GM19438 (cell line): ENCODE data around the gene CDT1.
"Not testable (repeated sequence)": the region's sequence is repeated elsewhere in the genome, so short reads cannot be mapped to it uniquely, and the experiment has no call there.

Experiments used
- ATAC-seq: cut with Tn5 transposase; IDR thresholded peaks from one replicate; pipeline ENCODE4 v1.9.1; 2021; ENCODE audit warnings: low read depth; ENCODE audit not compliant: unreplicated experiment

Gene CDT1

DNA sequence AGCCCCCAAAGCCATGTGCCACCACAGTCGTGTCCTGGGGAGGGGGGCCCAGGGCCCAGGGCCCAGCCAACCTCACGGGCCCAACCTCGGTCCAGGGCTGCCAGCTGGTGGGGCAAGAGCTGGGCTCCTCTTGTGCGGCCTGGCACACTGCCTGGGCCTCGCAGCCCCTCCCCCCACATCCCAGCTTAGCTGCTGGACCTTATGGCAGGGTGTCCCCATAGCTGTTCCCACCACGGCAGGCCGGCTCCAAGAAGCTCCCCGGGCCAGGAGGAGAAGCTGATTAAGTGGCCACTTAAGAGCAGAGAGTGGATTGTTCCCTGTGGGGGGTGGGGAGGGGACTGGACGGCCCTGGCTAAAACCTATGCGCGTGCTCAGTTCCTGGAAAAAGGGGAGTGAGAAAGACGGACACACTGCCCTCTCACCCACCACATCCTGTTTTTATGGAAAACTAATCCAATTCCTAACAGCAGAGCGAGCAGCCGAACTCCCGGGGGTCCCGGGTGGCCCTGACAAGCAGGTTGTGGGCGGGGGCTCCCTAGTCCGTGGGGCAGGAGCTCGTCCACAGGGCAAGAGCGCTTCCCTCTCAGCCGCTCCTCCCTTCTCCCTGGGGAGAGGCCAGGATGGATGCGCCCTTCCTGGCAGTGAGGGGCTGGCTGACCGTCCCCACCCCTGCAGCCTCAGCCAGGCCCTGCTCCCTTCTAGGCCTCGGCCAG lies 35.4 kb upstream of the CDT1 start:
- ATAC-seq: no peak

DNA sequence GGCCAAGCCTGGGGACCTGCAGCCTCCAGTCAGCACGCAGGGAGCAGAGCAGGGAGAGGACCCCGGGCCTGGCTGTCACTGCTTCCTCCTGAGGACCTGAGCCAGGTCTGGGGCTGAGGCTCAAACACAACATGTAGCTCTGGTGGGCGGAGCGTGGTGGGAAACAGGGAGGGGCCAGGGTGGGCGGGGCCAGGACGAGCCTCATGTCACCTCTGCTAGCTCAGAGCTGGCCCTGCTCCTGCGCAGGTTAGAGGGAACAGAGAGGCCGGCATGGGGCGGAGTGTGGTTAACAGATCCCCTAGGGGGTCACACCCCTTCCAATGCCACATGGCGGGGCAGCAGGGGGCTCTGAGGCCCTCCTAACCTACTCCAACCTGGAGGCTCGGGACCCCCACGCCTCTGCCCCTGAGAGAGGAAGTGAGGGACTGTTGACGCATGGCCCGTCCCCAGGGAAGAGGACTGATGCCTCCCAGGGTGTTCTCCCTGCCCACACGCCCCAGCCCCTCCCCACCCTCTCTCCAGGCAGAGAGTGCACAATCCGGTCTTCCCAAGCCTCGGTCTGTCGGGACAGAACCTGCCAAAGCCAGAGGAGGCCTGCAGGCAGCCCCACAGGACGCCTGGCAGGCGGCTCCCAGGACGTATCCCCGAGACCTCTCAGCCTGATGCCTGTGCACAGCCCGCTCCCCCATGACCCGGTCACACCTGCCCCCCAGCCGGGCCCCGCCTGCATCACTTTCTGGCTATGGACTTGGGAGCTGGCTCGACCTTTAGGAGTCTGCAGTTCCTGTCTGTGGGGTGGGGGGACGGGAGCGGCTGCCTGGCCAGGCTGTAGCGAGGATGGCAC lies 33.8 kb upstream of the CDT1 start:
- no peak for ATAC-seq

DNA sequence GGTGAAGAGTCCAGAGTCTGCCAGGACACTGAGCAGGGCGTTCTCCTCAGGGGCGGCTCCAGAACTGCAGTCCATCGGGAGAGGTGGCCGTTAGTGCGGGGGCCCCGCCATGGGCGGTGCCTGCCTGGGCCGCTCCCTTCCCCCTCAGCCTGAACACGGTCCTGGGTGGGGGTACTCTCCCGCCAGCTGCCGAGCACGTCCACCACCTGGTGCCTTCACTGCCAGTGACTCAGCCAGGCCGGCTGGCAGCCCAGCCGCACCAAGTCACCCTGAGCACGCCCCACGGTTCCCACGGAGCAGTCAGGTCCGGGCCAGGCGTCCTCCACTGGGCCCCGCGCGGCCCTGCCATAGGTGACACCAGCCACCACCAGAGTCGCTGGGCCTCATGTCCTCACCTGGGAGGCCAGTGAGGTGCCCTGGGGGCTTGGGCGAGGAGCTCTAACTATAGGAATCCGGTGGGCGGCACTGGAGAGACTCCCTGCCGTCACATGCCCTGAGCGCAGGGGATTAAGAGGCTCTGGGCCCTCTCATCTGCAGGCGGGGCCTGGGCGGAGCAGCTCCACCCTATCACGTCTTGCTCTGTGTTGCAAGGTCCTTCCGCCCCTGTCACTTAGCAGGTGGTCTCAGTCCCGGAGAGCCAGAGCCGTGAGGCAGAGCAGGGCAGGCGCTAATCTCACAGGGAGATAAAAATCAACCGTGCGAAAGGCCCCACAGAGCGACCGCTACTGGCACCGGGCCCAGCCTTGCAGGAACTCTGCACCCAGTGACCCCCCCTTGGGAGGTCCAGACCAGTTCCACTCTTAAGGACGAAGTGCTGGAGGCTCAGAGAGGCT lies 32.9 kb upstream of the CDT1 start:
- ATAC-seq: no peak

DNA sequence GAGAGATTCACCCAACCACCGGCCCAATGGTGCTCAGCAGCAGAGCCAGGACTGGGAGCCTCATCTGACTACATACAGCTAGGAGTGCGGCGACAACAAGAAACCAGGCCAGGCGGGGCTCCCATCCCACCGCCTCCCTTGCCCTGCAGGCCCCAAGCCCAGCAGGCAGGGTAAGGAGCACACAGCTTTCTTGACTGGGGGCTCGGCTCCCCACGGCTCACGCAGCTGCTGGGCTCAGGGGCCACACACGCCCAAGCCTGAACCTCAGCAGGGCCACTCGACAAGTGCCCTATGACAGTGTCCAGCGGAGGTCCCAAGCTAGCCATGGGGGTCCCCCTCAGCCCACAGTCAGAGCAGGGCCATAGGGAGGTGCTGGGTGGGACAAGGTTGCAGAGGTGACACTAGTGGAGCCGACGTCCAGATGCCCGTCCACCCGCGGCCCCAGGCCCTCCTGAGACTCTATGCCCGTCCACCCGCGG lies 32.3 kb upstream of the CDT1 start:
- ATAC-seq: no peak

DNA sequence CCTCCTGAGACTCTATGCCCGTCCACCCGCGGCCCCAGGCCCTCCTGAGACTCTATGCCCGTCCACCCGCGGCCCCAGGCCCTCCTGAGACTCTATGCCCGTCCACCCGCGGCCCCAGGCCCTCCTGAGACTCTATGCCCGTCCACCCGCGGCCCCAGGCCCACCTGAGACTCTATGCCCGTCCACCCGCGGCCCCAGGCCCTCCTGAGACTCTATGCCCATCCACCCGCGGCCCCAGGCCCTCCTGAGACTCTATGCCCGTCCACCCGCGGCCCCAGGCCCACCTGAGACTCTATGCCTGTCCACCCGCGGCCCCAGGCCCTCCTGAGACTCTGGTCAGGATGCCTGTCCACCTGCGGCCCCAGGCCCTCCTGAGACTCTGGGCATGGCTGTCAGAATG lies 31.8 kb upstream of the CDT1 start:
- not testable (repeated sequence) for ATAC-seq

DNA sequence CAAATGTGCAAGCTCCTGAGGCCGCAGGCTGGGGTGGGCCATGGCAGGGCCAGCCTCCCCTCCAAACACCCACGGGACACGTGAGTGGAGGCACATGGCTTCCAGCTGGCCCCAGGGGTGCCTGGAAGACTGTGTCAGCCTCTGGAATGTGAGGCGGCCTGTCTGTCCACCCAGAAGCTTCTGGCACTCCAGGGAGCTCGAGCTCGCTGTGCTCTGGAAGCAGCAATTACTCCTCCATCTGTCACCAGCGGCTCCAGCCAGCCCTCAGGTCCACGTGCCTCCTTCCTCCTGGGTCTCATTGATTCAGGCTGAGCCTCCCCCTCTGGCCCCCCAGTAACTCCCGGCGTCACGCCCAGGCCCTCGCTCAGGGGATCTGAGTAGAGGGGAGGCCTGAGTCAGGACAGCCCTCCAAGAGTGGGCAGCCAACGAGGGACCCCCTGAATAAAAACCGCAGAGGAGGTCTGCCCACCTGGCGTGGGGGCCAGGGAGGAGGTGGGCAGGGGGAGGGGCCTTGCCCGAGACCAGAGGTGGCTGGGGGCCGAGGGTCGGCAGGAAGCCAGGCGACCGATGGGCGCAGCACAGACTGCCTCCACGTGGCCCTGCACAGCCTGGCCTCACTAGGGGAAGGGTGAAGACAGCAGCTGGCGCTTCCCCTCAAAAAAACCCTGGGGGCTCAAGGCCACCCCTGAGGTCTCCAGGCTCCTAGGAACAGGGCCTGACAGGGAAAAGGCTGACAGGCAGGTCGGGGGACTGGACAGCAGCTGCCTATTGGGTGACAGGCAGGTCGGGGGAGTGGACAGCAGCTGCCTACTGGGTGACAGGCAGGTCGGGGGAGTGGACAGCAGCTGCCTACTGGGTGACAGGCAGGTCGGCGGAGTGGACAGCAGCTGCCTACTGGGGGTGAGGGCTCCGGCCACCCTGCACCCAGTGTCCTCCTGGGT lies 30.4 kb upstream of the CDT1 start:
- ATAC-seq: no peak

DNA sequence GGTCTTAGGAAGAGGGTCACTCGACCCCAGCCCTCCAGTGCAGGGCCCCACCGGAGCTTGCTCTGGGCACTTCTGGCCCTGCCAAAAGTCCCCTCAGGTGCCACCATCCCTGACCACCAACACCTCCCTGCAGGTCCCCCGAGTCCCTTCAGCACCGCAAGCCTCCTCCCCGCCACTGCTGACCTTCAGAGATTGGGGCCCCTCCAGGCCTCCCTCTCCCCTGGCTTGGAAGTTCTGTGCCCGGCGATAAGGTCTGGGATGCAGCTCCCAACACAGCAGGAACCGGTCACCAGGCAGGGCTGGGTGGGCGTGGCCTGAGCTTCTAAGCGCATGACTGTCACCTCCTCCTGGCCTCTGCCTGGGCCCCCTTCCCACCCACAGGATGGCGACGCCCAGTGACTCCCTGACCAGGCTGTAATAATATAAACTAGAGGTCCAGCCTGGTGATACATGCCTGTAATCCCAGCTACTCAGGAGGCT lies 29.7 kb upstream of the CDT1 start:
- ATAC-seq: no peak

DNA sequence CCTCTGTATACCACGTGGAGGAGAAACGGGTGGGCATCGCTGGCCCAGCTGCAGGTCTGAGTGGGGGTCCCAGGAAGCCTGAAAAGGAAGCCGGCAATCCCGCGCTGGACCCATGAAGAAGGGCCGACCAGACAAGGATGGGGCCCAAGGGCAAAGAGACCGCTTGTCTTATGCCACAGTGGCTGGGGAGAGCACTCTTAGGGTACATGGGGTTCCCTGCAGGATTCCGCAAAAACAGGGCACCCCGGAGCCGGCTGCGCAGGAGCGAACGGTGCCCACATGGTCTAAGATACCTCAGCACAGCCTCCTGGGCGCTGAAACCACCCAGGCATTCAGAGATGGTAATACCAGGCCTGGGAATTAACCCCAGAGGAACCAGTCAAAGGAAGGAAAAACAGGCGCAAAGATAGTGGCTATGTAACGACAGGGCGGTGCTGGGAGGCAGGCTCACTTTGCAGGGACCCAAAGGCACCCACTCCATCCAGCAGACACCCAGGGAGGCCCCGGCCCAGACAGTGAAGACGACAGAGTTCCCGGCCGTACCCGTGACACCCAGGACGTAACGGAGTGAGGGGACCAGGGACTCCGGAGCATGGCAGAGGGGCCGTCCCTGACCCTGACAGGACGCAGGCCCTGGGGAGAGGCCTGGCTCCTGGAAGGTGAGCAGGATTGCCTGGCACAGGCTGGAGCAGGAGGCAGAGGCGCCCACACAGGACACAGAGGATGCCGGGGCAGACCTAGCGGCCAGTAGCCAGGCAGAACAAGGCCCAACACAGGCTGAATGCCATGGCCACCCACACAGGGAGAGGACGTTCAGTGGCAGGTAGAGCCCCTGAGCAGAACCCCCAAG lies 28.8 kb upstream of the CDT1 start:
- no peak for ATAC-seq

DNA sequence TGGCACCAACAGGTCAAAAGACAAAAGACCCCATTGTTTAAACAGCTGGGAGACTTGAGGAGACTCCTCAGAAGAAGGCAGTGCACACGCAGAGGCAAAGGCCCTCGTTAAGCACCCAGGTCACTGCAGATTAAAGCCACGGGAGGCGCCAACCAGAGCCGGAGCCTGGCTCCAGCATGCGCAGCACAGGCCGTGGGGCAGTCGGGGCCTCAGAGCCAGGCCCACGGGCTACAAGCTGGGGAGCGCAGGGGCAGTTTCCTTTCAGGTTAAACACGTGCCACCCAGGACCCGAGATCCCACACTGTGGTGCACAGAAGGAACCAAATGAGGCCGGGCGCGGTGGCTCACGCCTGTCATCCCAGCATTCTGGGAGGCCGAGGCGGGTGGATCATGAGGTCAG lies 27.8 kb upstream of the CDT1 start:
- no peak for ATAC-seq

DNA sequence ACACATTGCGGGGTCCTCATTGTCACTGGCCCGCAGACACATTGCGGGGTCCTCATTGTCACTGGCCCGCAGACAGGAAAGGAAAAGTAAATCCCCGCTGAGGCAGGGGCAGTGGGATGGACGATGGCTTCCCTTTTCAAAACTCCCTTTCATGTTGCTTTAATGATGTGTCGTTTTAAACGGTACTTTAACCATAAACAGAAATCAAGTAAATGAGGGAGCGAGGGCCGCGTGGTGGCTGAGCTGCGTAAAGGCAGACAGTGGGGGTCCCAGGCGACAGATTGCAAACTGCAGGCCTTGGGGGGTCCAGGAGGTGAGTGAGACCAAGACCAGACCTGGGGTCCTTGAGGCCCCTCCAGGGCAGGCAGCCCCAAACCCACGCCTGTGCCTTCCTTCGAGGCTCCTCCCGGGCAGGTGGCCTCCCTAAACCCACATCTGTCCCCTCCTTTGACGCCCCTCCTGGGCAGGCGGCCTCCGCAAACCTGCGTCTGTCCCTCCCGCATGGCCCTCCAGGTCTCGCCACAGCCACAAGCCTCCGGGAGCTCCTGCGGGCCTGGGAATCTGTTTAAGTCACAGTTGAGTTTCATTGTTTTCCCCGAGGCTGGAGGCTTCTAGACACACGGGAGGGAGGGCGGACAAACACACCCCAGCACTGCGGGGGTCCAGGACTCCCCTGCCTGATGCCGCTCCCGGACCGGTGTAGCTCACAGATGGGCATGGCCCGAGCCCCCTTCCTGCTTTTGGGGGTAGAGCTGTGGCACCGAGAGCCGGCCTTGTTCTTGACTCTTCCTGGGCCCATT lies 25.9 kb upstream of the CDT1 start:
- ATAC-seq: no peak

DNA sequence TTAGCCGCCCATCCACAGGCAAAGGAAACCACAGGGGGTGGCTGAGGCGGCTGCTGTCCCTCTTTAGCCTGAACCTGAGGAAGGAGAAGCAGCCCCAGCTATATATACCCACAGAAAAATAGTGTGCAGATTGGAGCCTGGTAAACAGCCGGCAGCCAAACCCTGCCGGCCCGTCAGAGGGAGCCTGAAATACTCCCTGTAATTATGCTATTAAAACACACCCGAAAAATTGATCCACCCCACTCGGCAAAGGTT lies 25.4 kb upstream of the CDT1 start:
- ATAC-seq: no peak

DNA sequence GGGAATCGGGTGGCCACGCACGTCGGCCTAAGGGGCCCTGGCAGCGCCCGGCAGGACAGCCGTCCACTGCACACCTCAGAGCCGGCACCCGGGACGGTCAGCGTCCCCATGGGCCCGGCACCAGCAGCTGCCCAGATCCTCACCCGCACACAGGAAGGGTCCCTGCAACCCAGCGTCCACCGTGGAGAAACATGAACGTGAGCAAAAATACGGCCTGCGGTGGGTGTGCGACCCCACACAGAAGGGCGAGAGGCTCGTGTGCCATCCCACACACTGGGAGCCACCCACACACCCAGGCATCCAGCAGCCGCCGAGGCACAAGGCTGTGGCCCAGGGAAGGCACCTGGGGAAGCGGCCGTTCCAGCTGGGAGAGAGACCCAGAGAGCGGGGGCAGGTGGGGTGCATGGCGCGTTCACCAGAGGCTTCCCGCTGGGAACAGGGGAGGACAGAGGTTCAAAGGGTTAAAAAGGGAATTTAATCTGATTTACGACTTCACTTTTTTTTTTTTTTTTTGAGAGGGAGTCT lies 25.0 kb upstream of the CDT1 start:
- ATAC-seq: no peak

DNA sequence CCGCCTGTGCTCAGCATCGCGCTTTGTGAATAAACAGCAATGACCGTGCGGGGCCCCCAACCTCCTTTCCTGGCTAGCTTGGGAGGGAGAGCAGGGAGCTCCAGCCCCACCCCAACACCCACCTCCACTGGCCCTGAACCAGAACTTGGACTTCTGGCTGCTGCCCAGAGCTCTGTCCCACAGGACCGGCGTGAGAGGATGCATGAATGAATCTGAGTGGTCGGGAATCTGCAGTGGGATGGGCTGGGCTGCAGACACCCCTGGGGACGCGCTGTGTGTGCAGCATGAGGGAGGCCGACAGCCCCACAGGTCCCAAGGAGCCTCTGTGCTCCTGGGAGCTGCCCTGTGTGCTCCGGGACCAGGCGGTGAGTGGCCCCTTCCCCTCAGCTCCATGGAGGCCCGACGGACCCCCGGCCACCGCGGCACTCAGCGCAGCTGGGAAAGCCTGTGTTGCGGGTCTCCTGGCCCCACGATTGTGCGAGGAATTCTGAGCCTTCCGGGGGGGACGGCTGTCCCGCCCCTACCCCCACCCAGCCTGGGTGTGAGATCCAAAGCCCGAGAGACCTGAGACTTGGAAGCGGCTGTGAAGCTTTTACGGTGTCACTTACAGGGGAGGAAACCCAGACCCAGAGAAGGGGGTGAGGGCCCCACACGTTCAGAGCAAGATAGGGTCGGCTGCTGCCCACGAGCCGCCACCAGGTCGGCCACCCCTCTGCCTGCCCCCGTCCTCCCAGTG lies 24.0 kb upstream of the CDT1 start:
- no peak for ATAC-seq

DNA sequence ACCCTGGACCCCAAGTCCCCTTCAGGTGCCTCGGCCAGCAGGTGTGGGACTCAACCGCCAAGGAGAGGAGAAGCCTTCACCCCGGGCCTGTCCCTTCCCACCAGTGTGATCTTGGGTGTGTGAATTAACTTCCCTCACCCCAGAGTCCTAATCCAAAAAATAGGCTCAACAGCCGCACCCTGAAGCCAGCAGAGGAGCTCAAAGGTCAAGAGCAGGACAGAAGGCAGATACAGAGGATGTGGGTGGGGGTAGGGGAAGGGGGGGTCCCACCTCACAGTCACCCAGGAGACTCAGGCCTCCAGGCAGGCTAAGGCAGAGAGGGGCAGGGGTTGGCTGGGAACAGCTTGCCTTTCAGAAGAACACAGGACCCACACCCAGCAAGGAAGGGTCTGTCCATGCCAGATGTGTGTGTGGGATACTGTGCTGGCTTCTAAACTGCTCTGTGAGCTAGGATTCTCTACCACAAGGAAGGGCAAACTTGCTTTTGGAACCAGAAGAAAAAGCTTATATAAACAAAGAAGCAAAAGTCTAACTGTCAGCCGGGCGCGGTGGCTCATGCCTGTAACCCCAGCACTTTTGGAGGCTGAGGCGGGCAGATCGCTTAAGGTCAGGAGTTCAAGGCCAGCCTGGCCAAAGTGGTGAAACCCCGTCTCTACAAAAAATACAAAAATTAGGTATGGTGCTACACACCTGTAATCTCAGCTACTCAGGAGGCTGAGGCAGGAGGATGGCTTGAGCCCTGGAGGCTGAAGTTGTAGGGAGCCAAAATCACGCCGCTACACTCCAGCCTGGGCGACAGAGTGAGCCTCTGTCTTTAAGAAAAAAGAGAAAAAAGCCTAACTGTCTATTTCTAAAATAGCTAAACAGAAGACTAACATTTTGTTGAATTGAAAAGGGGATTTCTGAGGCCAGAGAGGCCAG lies 23.2 kb upstream of the CDT1 start:
- no peak for ATAC-seq

DNA sequence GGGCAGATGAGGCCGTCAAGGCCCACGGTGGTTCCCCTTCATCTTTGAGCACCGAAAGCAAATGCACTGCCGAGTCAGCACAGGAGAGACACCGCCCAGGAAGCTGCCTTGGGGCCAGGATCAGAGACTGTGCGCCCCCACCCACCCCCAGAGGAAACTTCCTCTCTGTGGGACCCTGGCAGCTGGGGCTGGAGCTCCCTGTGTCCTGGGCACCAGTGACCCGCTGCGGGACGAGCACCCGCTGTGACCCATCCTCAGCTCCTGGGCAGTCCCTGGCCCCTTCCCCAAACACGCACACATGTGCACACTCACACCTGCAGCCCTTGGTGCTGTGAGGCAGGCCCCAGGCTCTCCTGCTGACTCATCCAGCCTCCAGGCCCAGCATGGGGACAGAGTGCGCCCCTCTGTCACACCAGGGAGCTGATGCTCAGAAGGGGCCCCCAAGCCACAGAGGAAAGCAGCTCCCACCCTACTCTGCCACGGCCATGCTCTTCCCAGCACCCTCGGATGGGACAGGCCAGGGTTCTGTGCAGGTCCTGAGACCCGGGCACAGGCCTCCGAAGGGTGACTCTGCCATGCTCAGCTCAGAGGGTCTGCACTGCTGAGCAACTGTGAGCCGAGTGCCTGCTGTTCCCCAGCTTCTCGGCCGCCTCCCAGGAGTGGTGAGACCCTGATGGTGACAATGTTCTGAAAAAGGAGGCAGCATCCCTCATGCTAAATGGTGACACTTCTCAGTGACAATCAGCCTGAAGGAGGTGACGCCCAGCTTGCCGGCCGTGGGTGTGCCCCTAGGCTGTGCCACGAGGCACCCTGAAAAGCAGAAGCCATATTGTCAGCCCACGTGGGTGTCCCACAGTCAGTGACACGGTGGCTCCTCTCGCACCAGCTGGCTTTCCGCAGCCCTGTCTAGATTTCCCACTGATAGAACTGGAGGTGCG lies 22.2 kb upstream of the CDT1 start:
- ATAC-seq: no peak
